Parathyroid adenoma (tissue), 2 donors: ENCODE measurements around the gene CCDC171.
A peak's percentile ranks its signal among the peaks of the same experiment; 100 is the strongest.

Experiments
- H2AFZ ChIP-seq: fragments of 300-600 bp; sonication (generic); one replicate; pipeline ENCODE4 v1.7.0; 2017; ENCODE audit warnings: antibody characterized with exemption, mild to moderate bottlenecking
- H3K27ac ChIP-seq: fragments of 300-600 bp; sonication (generic); one replicate; pipeline ENCODE4 v1.7.0; 2017
- H3K27me3 ChIP-seq: fragments of 300-600 bp; sonication (generic); one replicate; pipeline ENCODE4 v1.7.0; 2017; ENCODE audit warnings: low read length; ENCODE audit not compliant: control insufficient read depth, insufficient read depth
- H3K36me3 ChIP-seq: fragments of 300-600 bp; sonication (generic); one replicate; pipeline ENCODE4 v1.7.0; 2017; ENCODE audit warnings: low read length; ENCODE audit not compliant: control insufficient read depth, insufficient read depth
- H3K4me1 ChIP-seq: fragments of 300-600 bp; sonication (generic); one replicate; pipeline ENCODE4 v1.7.0; 2017; ENCODE audit warnings: control low read depth
- H3K4me2 ChIP-seq: fragments of 300-600 bp; sonication (generic); one replicate; pipeline ENCODE4 v1.7.0; 2017; ENCODE audit warnings: low read length
- H3K4me3 ChIP-seq: fragments of 300-600 bp; sonication (generic); one replicate; pipeline ENCODE4 v1.7.0; 2017; ENCODE audit warnings: low read depth, low read length
- H3K79me2 ChIP-seq: fragments of 300-600 bp; sonication (generic); one replicate; pipeline ENCODE4 v1.7.0; 2017; ENCODE audit warnings: control low read depth
- H3K9ac ChIP-seq: fragments of 300-600 bp; sonication (generic); one replicate; pipeline ENCODE4 v1.7.0; 2017; ENCODE audit warnings: mild to moderate bottlenecking
- H3K9me3 ChIP-seq: fragments of 300-600 bp; sonication (generic); one replicate; pipeline ENCODE4 v1.7.0; 2017; ENCODE audit warnings: low read length; ENCODE audit not compliant: control insufficient read depth
- TF ChIP-seq, protein P1 (sequence below): fragments of 300-600 bp; sonication (generic); IDR thresholded peaks from one replicate; pipeline ENCODE4 v1.7.0; 2017; ENCODE audit warnings: antibody characterized with exemption, mild to moderate bottlenecking
- donor health status: primary hyperparathyroidism.

Gene CCDC171

DNA sequence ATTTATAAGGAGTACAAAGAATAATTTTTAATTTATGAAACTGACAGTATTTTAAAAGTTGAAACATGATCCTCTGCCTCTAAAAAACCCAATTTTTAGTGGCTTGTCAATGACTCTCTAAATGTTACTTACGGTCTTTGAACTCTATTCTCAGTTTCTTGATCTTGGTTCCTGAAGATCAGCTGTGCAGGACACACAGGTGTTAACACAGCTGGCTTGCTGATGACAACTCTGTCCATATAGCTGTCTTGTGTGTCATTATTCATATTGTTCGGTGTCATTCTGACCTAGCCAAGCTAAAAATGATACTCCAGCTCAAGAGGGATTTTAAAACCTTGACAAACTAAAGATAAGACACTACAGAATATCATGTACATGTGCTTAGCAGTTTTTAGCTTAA is 314.5 kb downstream of the CCDC171 start:
- Histone ChIP-seq H3K4me3 (no peak overlapping the region), H3K9ac (no peak overlapping the region), H2AFZ (no peak overlapping the region), H3K9me3 (no peaks in the 10 kb centered on the region), H3K27ac (no peak overlapping the region), H3K36me3 (no peaks in the 10 kb centered on the region), H3K4me1 (no peaks in the 10 kb centered on the region), H3K27me3 (no peaks in the 10 kb centered on the region), H3K4me2 (no peak overlapping the region), H3K79me2 (no peaks in the 10 kb centered on the region)
- TF ChIP-seq, protein P1, sequence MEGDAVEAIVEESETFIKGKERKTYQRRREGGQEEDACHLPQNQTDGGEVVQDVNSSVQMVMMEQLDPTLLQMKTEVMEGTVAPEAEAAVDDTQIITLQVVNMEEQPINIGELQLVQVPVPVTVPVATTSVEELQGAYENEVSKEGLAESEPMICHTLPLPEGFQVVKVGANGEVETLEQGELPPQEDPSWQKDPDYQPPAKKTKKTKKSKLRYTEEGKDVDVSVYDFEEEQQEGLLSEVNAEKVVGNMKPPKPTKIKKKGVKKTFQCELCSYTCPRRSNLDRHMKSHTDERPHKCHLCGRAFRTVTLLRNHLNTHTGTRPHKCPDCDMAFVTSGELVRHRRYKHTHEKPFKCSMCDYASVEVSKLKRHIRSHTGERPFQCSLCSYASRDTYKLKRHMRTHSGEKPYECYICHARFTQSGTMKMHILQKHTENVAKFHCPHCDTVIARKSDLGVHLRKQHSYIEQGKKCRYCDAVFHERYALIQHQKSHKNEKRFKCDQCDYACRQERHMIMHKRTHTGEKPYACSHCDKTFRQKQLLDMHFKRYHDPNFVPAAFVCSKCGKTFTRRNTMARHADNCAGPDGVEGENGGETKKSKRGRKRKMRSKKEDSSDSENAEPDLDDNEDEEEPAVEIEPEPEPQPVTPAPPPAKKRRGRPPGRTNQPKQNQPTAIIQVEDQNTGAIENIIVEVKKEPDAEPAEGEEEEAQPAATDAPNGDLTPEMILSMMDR, result no peak

DNA sequence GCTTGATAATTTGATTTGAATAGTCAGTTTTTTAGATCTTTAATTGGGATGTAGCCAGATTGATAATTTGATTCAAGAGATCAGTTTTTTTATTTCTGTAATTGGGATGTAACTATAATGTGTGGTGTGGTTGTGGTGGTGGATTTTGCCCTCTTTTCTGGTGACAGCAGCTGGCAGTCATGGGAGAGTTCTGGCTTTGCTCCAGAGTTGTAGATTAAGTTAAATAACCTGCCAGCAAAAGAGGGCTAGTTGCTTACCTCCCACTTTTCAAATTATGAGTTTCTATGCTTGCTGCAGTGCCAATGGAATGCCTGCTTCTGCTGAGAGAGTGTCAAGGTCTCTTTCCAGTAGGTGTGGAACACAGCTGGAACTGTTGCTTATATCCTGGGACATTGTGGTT is 315.1 kb downstream of the CCDC171 start:
- no peaks in the 10 kb centered on the region for H3K36me3 ChIP-seq
- no peaks in the 10 kb centered on the region for H3K4me1 ChIP-seq
- H3K27ac ChIP-seq, result no peak overlapping the region
- no peak overlapping the region for H3K4me2 ChIP-seq
- TF ChIP-seq, protein P1, result no peak
- H3K79me2 ChIP-seq, result no peaks in the 10 kb centered on the region
- no peaks in the 10 kb centered on the region for H3K27me3 ChIP-seq
- no peak overlapping the region for H3K4me3 ChIP-seq
- H2AFZ ChIP-seq, result no peak overlapping the region
- no peak overlapping the region for H3K9ac ChIP-seq
- no peaks in the 10 kb centered on the region for H3K9me3 ChIP-seq

- Histone ChIP-seq H3K79me2 (no peaks in the 10 kb centered on the region), H2AFZ (no peak overlapping the region), H3K9ac (no peak overlapping the region), H3K4me2 (no peak overlapping the region), H3K4me1 (no peaks in the 10 kb centered on the region), H3K27me3 (no peaks in the 10 kb centered on the region), H3K4me3 (no peak overlapping the region), H3K36me3 (no peaks in the 10 kb centered on the region), H3K27ac (no peak overlapping the region), H3K9me3 (no peaks in the 10 kb centered on the region)
- TF ChIP-seq, protein P1, result peak; percentile 46
Measured at GRCh38 chr9:15873573-15874177, 320.8 kb downstream of the CCDC171 start.

- Histone ChIP-seq H3K27me3 (no peaks in the 10 kb centered on the region), H2AFZ (no peak overlapping the region), H3K4me2 (no peak overlapping the region), H3K4me3 (no peak overlapping the region), H3K4me1 (no peaks in the 10 kb centered on the region), H3K79me2 (no peaks in the 10 kb centered on the region), H3K36me3 (no peaks in the 10 kb centered on the region), H3K27ac (no peak overlapping the region), H3K9me3 (no peaks in the 10 kb centered on the region), H3K9ac (no peak overlapping the region)
- TF ChIP-seq, protein P1, result no peak
Measured at GRCh38 chr9:15882328-15882727, 329.5 kb downstream of the CCDC171 start.

- no peak overlapping the region for H2AFZ ChIP-seq
- no peaks in the 10 kb centered on the region for H3K4me1 ChIP-seq
- no peaks in the 10 kb centered on the region for H3K9me3 ChIP-seq
- H3K36me3 ChIP-seq, result no peaks in the 10 kb centered on the region
- H3K79me2 ChIP-seq, result no peaks in the 10 kb centered on the region
- no peaks in the 10 kb centered on the region for H3K27me3 ChIP-seq
- TF ChIP-seq, protein P1, result no peak
- no peak overlapping the region for H3K9ac ChIP-seq
- H3K4me2 ChIP-seq, result no peak overlapping the region
- H3K4me3 ChIP-seq, result no peak overlapping the region
- no peak overlapping the region for H3K27ac ChIP-seq
Measured at GRCh38 chr9:15882883-15883282, 330.0 kb downstream of the CCDC171 start.
